ENCODE measurements around the gene FDPS. TPM values are rescaled to one million over a fixed set of nuclear protein-coding genes. Genes with fewer than 3 reads are reported as not detected.

FDPS gene
- total and polyA plus RNA-seq, 2 experiments from 2014 or later: 287 to 366 TPM

DNA sequence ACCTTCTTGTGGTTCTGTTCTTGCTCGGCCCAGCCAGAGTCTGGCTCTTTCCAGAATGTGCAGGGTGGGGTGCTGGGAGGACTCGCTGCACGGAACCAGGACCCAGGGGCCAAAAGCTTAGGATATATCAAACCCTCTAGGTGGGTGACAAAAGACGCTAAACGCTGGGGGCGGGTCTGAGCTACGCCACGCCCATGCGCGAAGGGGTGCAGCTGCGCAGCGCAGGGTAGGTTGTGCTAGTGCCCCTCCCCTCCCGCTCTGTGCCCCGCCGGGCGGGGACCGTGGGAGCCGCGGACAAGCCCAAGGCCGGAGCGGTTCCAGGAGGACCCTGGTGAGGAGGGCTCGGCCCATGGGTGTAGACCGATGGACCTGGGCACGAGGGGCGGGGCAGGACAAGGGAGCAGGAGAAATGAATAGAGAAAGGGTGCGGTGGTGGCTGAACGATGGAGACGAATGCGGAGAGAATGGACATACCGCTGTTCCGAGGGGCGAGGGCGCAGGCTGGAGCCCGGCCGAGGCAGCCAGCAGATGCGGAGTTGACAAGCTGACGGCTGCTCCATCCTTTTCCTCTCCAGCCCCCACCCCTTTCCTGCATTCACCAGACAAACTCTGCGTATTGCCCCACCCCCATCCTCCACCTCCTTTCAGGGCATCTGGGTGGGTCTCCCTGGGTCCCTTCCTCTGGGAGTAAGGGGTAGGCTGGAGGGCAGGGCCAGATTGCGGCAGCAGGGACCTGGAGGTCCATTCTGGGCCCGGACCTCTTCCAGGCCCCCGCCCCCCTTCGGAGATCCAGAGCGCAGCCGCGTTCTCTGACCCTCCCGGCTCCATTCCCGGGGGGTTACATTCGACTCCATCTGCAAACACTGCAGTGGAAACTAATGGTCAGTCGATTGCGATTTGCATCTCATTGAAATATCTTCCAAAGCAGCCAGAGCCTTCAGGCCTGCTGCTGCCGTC, 12.3 kb downstream of the FDPS start, which contains the start of gene RUSC1 (continued):
- no peak for TF ChIP-seq ZNF462 (CRISPR knock-in tag; IDR thresholded peaks at IDR 0.05)
- no peak for TF ChIP-seq EZH2 (IDR thresholded peaks at IDR 0.05; ENCODE audit: low read depth, unreplicated experiment)
- TF ChIP-seq JUNB (IDR thresholded peaks at IDR 0.05; ENCODE audit: unreplicated experiment): no peak
- TF ChIP-seq NANOG (IDR thresholded peaks at IDR 0.05; ENCODE audit: borderline replicate concordance): no peak
- TF ChIP-seq, protein P1, sequence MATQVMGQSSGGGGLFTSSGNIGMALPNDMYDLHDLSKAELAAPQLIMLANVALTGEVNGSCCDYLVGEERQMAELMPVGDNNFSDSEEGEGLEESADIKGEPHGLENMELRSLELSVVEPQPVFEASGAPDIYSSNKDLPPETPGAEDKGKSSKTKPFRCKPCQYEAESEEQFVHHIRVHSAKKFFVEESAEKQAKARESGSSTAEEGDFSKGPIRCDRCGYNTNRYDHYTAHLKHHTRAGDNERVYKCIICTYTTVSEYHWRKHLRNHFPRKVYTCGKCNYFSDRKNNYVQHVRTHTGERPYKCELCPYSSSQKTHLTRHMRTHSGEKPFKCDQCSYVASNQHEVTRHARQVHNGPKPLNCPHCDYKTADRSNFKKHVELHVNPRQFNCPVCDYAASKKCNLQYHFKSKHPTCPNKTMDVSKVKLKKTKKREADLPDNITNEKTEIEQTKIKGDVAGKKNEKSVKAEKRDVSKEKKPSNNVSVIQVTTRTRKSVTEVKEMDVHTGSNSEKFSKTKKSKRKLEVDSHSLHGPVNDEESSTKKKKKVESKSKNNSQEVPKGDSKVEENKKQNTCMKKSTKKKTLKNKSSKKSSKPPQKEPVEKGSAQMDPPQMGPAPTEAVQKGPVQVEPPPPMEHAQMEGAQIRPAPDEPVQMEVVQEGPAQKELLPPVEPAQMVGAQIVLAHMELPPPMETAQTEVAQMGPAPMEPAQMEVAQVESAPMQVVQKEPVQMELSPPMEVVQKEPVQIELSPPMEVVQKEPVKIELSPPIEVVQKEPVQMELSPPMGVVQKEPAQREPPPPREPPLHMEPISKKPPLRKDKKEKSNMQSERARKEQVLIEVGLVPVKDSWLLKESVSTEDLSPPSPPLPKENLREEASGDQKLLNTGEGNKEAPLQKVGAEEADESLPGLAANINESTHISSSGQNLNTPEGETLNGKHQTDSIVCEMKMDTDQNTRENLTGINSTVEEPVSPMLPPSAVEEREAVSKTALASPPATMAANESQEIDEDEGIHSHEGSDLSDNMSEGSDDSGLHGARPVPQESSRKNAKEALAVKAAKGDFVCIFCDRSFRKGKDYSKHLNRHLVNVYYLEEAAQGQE (IDR thresholded peaks at IDR 0.05; ENCODE audit: unreplicated experiment): no peak
- 0 out of 2 replicates have a peak, but pooled peaks have one; percentile 14 for TF ChIP-seq CREB1 (CRISPR knock-in tag; IDR thresholded peaks at IDR 0.05; ENCODE audit: low read depth)

Data from GM23338 (cell line).